HL-60/S4 treated with phorbol 12-myristate 13-acetate at 8.2 ng/mL for 4 days and 3 days (cell line): ENCODE results near the gene MRE11.
"Not testable (repeated sequence)": the region's sequence is repeated elsewhere in the genome, so short reads cannot be mapped to it uniquely, and the experiment has no call there.

Experiments
- in situ Hi-C: fragments of 300-500 bp; cut with MboI; formaldehyde crosslinking; loops from 2 replicates; pipeline ENCODE4 v1.15.0; 2022; ENCODE audit warnings: low sequenced_read_pairs

Gene MRE11

GRCh38 chr11:94433049-94433448, 60.6 kb downstream of the MRE11 start:
- in situ Hi-C loops: no loop called here

- in situ Hi-C loops: no loop called here
Observed at GRCh38 chr11:94424662-94425061, 69.0 kb downstream of the MRE11 start.

GRCh38 chr11:94424011-94424410, 69.6 kb downstream of the MRE11 start:
- in situ Hi-C loops: no loop called here

DNA sequence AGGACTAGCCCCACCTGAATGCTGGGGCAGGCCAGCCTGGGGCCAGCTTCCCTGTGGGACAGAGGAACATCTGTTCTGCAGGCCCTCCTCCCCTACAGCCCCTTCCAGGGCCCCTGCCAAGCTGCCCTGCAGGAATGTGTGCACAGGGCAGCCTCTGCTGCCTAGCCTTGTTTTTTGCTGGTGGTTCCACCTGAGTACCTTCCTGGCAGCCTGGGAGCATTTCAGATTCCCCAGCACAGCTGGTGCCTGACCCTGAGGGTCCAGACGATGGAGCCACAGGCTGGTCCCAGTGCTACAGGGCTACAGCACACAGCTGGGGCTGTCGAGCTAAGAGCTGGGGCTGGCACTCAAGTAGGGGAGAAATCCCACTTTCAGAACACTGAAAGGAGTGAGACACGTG, 70.1 kb downstream of the MRE11 start:
- in situ Hi-C loops: no loop called here

GRCh38 chr11:94418123-94418765, 75.4 kb downstream of the MRE11 start:
- in situ Hi-C loops: no loop called here

- in situ Hi-C loops: no loop called here
Observed at GRCh38 chr11:94417386-94417987, 76.2 kb downstream of the MRE11 start.

DNA sequence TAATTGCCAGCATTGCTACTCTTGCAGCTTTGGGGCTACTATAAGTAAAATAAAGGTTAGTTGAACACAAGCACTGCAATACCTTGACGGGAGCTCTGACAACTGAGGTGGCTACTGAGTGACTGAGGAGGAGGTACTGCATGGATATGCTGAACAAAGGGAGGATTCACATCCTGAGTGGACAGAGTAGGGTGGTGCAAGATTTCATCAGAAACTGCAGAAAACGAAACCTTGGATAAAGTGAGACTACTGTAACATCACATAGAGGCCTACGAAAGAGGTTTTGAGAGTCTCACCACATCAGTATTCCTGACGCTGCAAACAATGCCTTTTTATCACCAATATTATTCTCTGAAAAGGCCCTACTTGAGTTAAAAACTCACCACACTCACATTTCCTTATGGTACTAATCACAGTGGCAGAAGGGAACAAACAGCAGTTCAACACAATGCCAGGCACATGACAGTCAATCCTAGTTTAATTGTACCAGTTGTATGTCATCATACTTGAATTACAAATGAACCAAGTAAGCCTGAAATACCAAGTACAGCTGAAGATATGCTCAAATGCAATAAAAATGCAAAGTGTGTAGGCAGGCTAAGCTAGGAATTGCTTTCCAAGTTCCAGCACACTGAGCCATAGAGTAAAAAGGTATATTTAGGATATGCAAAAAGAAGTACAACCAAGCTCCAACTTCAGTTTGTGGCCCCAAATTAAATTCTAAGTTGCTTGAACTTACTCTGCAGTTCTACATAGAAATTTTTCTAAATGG, 88.4 kb downstream of the MRE11 start:
- in situ Hi-C loops: no loop called here

- in situ Hi-C loops: no loop called here
Observed at GRCh38 chr11:94402355-94402754, 91.3 kb downstream of the MRE11 start.

- in situ Hi-C loops: no loop called here
Observed at GRCh38 chr11:94401773-94402265, 91.8 kb downstream of the MRE11 start.

DNA sequence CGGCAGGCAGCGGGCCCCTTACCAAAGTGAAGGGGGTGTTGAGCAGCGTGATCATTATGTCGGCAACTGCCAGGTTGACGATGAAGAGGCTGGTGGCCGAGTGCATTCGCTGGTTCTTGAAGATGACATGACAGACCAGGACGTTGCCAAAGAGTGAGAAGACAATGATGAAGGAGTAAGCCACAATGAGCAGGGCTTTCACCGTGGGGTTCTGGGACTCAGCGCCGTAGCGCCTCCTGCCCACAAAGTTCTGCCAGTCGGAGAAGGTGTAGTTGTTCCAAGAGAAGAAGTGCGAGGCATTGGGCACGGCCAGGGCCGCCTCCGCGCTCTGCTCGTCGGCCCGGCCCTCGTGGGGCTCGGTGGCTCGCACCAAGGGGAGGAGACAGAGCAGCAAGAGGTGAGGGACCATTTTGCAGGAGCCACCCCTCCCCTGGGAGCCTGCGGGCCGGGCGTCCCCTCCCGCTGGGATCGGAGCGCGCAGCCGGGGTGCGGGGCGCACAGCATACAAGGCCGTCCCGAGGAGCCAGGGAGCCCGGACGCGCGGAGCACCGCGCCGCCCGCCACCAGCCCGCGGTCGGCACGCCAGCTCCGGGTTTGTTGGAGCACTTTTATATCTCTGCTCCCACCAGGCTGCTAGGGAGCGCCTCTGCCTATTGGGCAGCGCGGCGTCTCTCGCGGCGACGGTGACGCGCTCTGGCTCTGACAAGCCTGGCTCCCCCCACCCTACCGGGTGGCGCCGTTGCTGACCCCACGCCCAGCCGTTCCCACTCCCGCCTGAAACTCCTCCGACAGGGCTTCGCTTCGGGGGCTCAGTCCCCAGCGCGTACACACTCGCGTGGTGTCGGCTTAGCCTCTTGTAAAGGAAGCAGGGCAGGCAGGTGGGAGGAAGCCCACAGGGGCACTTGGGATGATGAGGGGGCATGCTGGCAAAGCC, 92.5 kb downstream of the MRE11 start, which contains the start of gene GPR83:
GPR83 (minus strand) TSS at position 581 of the 934 bp plus-strand sequence; CDS start at position 409, 172 bp downstream.
- in situ Hi-C loops: no loop called here

GRCh38 chr11:94400457-94400838, 93.2 kb downstream of the MRE11 start:
- in situ Hi-C loops: no loop called here

- in situ Hi-C loops: no loop called here
Observed at GRCh38 chr11:94400050-94400449, 93.6 kb downstream of the MRE11 start.

DNA sequence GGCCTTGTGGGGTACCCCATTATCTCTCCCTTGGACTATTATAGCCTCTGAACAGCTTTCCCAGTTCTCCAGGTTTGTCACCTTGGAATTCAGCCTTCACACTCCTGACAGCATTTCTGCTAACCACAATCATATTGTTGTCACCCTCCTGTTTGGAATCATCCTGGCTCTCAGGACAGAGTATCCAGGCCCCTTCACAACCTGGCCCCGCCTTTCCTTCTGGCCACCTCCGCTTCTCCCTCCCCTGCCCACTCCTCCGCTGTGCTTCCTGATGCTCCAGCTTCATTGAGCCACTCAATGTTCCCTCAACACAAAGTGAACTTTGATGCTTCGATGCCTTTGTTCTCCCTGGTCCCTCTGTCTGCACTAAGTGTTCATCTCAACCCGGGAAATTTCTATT, 95.5 kb downstream of the MRE11 start:
- in situ Hi-C loops: no loop called here

- in situ Hi-C loops: no loop called here
Observed at GRCh38 chr11:94396282-94396681, 97.4 kb downstream of the MRE11 start.

- in situ Hi-C loops: not testable (repeated sequence)
Observed at GRCh38 chr11:94391937-94392336, 101.7 kb downstream of the MRE11 start.

DNA sequence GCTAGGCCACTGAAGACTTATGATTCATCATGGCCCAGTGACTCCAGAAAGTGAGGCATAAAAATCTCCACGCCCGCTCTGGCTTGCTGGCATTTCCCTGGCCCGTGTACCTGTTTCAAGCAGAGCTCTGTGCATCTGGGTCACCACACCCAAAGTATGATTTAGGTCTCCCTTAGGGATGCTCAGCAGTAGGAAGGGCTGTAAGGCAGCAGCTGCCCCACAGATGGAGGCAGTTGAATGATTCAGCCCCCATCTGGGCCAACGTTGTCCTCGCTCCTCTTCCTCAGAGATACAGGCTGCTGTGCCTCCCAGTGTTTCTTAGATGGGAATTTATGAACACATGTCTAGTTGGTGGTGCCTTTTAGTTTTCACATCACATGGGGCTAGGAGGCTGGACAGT, 114.0 kb downstream of the MRE11 start:
- in situ Hi-C loops: no loop called here

DNA sequence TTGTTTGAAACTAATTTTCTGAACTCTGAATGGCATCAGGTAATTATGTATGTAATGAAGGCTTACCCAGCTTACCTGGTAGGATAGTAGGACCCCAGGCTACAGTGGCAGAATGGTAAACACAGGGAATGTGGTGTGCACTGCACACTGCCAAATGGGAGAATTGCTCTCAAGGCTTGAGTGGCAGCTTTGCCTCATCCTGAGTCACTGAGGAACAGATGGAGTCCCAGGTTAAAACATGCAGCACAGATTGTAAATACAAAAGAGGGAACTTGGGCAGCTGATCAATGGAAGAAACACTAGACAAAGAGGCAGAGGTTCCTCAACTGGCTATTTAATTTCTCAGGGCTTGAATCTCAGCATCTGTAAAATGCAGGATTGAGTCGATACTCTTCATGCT, 116.8 kb downstream of the MRE11 start:
- in situ Hi-C loops: no loop called here

GRCh38 chr11:94370576-94370975, 123.1 kb downstream of the MRE11 start:
- in situ Hi-C loops: not testable (repeated sequence)
